Uterus (tissue), 4 donors: ENCODE measurements around the gene BRI3BP. TPM values are rescaled to one million over a fixed set of nuclear protein-coding genes. Genes with fewer than 3 reads are reported as not detected.

Experiments used
- DNase-seq, 2 donors: peaks; one replicate each; pipeline ENCODE4 v3.0.0-alpha.2; 2019 to 2020
- H3K27ac ChIP-seq, 2 donors: fragments of 200-600 bp; sonication (generic); 1 replicate in 1 of 2; 2 replicates in 1 of 2; pipeline ENCODE4 v1.5.1; 2016 to 2018
- H3K27me3 ChIP-seq, 2 donors: fragments of 200-600 bp; sonication (generic); one replicate each; pipeline ENCODE4 v1.5.1; 2018 to 2019; ENCODE audit warnings: control low read depth in 1 of 2
- H3K36me3 ChIP-seq, 2 donors: fragments of 200-600 bp; sonication (generic); one replicate each; pipeline ENCODE4 v1.5.1; 2019; ENCODE audit warnings: control low read depth in 1 of 2
- H3K4me1 ChIP-seq, 2 donors: fragments of 200-600 bp; sonication (generic); one replicate each; pipeline ENCODE4 v1.5.1; 2018 to 2019; ENCODE audit warnings: control low read depth in 1 of 2
- H3K4me3 ChIP-seq, 2 donors: fragments of 200-600 bp; sonication (generic); 1 replicate in 1 of 2; 2 replicates in 1 of 2; pipeline ENCODE4 v1.5.1; 2018 to 2019; ENCODE audit warnings: mild to moderate bottlenecking in 1 of 2
- H3K9me3 ChIP-seq, 2 donors: fragments of 200-600 bp; sonication (generic); one replicate each; pipeline ENCODE4 v1.5.1; 2019; ENCODE audit warnings: control low read depth in 1 of 2
- POLR2A ChIP-seq, 2 donors: fragments of 450-650 bp; IDR thresholded peaks; one replicate each; pipeline ENCODE4 v1.6.1; 2016; ENCODE audit warnings: antibody characterized with exemption in 2 of 2, mild to moderate bottlenecking in 1 of 2, moderate library complexity in 1 of 2
- intact Hi-C: fragments of 100-400 bp; cut with DNase I; formaldehyde crosslinking; loops from one replicate; pipeline ENCODE4 v1.15.1; 2023; ENCODE audit warnings: low total_unique reads
- total RNA-seq, 4 donors: library from RNA; depleted of rRNA in 3 of 4; stranded (reverse); fragments of >200 nt in 3 of 4; gene quantifications; one replicate each; pipeline versions ENCODE4 v1.1.0 to v1.2.4, GENCODE V29; 2014 to 2023
- TF ChIP-seq, protein P1 (sequence below), 4 experiments: fragments of 200-600 bp in 2 of 4; fragments of 450-650 bp in 2 of 4; sonication (generic) in 2 of 4; IDR thresholded peaks; one replicate each; pipeline ENCODE4 v1.5.1; 2016 to 2019; ENCODE audit warnings: antibody characterized with exemption in 4 of 4, mild to moderate bottlenecking in 2 of 4, moderate library complexity in 1 of 4
- donor health status: DM: yes; HTN: yes; CAD: no.

BRI3BP gene
- total RNA-seq, 4 donors from 2014 or later, result 0.59 to 8.9 (median 3.2) TPM

DNA sequence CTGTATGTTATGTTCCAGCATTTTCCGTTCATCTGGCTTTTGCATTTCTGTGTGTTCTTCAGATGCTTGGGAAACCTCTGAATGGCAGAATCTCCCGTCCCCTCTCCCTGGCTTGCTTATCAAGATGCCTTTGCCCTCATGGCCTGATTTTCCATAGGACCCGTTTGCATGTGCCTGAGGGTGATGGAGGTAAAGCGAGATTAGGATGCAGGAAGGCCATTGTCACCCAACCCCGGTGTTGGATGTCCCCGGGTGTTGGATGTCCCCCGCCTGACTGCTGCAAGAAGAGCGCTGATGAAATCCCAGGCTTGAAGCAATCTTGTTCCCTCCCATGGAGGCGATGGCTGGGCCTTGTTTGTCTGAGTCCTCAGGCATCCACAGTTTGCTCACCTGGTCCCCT is 9.6 kb downstream of the BRI3BP start:
- no peaks in the 10 kb centered on the region for H3K36me3 ChIP-seq
- H3K9me3 ChIP-seq, result no peaks in the 10 kb centered on the region
- H3K4me1 ChIP-seq, result no peaks in the 10 kb centered on the region
- no peak overlapping the region for H3K27ac ChIP-seq
- intact Hi-C loops, result no loop called here
- TF ChIP-seq, protein P1, sequence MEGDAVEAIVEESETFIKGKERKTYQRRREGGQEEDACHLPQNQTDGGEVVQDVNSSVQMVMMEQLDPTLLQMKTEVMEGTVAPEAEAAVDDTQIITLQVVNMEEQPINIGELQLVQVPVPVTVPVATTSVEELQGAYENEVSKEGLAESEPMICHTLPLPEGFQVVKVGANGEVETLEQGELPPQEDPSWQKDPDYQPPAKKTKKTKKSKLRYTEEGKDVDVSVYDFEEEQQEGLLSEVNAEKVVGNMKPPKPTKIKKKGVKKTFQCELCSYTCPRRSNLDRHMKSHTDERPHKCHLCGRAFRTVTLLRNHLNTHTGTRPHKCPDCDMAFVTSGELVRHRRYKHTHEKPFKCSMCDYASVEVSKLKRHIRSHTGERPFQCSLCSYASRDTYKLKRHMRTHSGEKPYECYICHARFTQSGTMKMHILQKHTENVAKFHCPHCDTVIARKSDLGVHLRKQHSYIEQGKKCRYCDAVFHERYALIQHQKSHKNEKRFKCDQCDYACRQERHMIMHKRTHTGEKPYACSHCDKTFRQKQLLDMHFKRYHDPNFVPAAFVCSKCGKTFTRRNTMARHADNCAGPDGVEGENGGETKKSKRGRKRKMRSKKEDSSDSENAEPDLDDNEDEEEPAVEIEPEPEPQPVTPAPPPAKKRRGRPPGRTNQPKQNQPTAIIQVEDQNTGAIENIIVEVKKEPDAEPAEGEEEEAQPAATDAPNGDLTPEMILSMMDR (IDR thresholded peaks at IDR 0.05), result no peak
- TF ChIP-seq POLR2A (IDR thresholded peaks at IDR 0.05), result no peak
- no peaks in the 10 kb centered on the region for H3K27me3 ChIP-seq
- H3K4me3 ChIP-seq, result no peak overlapping the region
- DNase-seq, result no peak

DNA sequence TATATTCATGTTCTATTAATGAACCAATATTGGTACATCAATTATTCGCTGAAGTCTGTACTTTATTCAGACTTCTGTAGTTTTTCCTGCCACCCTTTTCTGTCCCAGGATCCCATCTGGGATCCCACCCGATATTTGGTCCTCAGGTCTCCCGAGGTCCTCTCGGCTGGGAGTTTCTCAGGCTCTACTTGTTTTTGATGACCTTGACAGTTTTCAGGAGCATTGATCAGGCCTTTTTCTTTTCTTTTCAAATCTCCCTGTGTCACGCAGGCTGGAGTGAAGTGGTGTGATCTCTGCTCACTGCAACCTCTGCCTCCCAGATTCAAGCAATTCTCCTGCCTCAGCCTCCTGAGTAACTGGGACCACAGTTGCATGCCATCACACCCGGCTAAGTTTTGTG is 11.2 kb downstream of the BRI3BP start:
- H3K4me1 ChIP-seq, result no peaks in the 10 kb centered on the region
- H3K36me3 ChIP-seq, result no peaks in the 10 kb centered on the region
- no peak overlapping the region for H3K4me3 ChIP-seq
- H3K27ac ChIP-seq, result no peak overlapping the region
- intact Hi-C loops, result no loop called here
- TF ChIP-seq POLR2A (IDR thresholded peaks at IDR 0.05), result no peak
- no peaks in the 10 kb centered on the region for H3K27me3 ChIP-seq
- H3K9me3 ChIP-seq, result no peaks in the 10 kb centered on the region
- no peak for DNase-seq

DNA sequence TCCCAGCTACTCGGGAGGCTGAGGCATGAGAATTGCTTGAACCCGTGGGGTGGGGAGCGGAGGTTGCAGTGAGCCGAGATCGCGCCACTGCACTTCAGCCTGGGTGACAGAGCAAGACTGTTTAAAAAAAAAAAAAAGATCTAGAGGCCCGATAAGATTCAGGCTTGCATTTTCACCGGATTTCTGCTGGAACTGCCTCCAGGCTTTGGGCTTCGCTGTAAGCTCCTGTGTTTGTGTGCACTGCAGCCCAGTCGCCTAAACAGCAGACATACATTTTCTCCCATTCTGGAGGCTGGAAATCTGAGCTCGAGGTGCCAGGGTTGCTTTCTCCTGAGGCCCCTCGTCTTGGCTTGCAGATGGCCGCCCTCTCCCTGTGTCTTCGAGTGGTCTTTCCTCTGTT is 12.2 kb downstream of the BRI3BP start:
- Histone ChIP-seq H3K27ac (no peak overlapping the region), H3K4me1 (no peaks in the 10 kb centered on the region), H3K4me3 (no peak overlapping the region), H3K36me3 (no peaks in the 10 kb centered on the region), H3K27me3 (no peaks in the 10 kb centered on the region), H3K9me3 (no peaks in the 10 kb centered on the region)
- intact Hi-C loops, result no loop called here
- no peak for DNase-seq
- TF ChIP-seq, protein P1 (IDR thresholded peaks at IDR 0.05), result no peak
- TF ChIP-seq POLR2A (IDR thresholded peaks at IDR 0.05), result no peak

GRCh38 chr12:125006365-125006764 is 12.9 kb downstream of the BRI3BP start:
- H3K36me3 ChIP-seq, result no peaks in the 10 kb centered on the region
- no peaks in the 10 kb centered on the region for H3K9me3 ChIP-seq
- TF ChIP-seq, protein P1 (IDR thresholded peaks at IDR 0.05), result no peak
- no peak for TF ChIP-seq POLR2A (IDR thresholded peaks at IDR 0.05)
- intact Hi-C loops, result no loop called here
- H3K4me1 ChIP-seq, result no peaks in the 10 kb centered on the region
- no peak overlapping the region for H3K27ac ChIP-seq
- no peak for DNase-seq
- H3K4me3 ChIP-seq, result no peak overlapping the region
- no peaks in the 10 kb centered on the region for H3K27me3 ChIP-seq

GRCh38 chr12:125013816-125014442 is 20.5 kb downstream of the BRI3BP start:
- no peak for DNase-seq
- H3K9me3 ChIP-seq, result no peaks in the 10 kb centered on the region
- intact Hi-C loops, result no loop called here

More at GRCh38 chr12:125013816-125014442, 20.5 kb downstream of the BRI3BP start:
- Histone ChIP-seq H3K36me3 (no peaks in the 10 kb centered on the region), H3K4me1 (no peaks in the 10 kb centered on the region), H3K27me3 (no peaks in the 10 kb centered on the region), H3K27ac (no peak overlapping the region), H3K4me3 (no peak overlapping the region)
- TF ChIP-seq, protein P1 (IDR thresholded peaks at IDR 0.05), result no peak
- TF ChIP-seq POLR2A (IDR thresholded peaks at IDR 0.05), result no peak
